ENCODE measurements around the gene PDE6C.

GRCh38 chr10:93707623-93708022, 95.3 kb downstream of the PDE6C start:
- TF ChIP-seq POLR2A (IDR thresholded peaks at IDR 0.05) = no peak
- no peak for TF ChIP-seq CTCF (IDR thresholded peaks at IDR 0.05)

Measured in adrenal gland (tissue), 5 donors.